Loucy (cell line): ENCODE data around the gene TBCD.

Experiments
- EZH2phosphoT487 ChIP-seq: fragments of 200-600 bp; IDR thresholded peaks from 2 replicates; pipeline ENCODE4 v1.6.1; 2018; ENCODE audit warnings: antibody characterized with exemption, mild to moderate bottlenecking, moderate library complexity, borderline replicate concordance
- TF ChIP-seq, protein P1 (sequence below): fragments of 200-600 bp; sonication (generic); conservative IDR thresholded peaks from 2 replicates; pipeline ENCODE4 v1.5.1; 2014; ENCODE audit warnings: mild to moderate bottlenecking, antibody characterized with exemption, low read length

DNA sequence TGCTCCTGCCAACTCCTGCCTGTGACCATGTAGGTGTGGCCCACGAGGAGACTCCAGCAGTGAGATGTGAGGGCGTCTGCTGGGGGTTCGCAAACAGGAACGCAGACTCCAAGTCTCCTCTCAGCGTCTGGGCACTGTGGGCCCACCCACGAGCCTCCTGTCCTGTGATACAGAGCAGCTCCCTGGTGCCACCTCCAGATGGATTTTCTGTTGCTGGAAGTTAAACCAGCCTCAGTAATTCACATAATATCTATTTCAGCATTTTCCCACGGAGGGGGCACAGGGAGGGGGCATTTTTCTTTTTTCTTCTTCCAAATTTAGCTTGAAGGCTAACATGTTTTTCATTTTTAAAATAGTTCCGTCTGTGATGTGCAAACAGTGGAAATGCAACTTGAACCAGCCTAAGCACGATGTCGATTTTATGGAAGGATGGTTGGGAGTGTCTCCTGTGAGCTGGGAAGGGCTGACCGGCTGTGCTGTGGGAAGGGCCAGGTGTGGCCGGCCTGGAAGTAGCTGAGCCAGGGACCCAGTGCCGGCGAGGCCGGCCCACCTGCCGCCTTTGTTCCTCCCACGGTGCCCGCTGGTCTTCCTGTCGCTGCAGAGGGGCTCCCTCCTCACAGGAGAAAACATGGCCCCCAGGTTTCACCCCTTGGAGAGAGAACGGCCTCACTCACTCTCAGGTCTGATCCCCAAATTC lies 49.5 kb upstream of the TBCD start:
- TF ChIP-seq, protein P1, sequence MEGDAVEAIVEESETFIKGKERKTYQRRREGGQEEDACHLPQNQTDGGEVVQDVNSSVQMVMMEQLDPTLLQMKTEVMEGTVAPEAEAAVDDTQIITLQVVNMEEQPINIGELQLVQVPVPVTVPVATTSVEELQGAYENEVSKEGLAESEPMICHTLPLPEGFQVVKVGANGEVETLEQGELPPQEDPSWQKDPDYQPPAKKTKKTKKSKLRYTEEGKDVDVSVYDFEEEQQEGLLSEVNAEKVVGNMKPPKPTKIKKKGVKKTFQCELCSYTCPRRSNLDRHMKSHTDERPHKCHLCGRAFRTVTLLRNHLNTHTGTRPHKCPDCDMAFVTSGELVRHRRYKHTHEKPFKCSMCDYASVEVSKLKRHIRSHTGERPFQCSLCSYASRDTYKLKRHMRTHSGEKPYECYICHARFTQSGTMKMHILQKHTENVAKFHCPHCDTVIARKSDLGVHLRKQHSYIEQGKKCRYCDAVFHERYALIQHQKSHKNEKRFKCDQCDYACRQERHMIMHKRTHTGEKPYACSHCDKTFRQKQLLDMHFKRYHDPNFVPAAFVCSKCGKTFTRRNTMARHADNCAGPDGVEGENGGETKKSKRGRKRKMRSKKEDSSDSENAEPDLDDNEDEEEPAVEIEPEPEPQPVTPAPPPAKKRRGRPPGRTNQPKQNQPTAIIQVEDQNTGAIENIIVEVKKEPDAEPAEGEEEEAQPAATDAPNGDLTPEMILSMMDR: no peak
- no peak for TF ChIP-seq EZH2phosphoT487
